Measurements from ENCODE around the gene SCAMP2.
"Not testable (repeated sequence)": the region's sequence is repeated elsewhere in the genome, so short reads cannot be mapped to it uniquely, and the experiment has no call there.

DNA sequence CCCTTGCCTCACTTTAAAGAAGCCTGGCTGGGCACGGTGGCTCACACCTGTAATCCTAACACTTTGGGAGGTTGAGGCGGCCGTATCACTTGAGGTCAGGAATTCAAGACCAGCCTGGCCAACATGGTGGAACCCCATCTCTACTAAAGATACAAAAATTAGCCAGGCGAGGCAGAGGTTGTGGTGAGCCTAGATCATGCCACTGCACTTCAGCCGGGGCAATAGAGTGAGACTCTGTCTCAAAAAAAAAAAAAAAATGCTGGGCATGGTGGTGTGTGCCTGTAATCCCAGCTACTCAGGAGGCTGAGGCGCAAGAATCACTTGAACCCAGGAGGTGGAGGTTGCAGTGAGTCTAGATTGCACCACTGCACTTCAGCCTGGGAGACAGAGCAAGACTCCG, 21.2 kb upstream of the SCAMP2 start:
- TF ChIP-seq, protein P1, sequence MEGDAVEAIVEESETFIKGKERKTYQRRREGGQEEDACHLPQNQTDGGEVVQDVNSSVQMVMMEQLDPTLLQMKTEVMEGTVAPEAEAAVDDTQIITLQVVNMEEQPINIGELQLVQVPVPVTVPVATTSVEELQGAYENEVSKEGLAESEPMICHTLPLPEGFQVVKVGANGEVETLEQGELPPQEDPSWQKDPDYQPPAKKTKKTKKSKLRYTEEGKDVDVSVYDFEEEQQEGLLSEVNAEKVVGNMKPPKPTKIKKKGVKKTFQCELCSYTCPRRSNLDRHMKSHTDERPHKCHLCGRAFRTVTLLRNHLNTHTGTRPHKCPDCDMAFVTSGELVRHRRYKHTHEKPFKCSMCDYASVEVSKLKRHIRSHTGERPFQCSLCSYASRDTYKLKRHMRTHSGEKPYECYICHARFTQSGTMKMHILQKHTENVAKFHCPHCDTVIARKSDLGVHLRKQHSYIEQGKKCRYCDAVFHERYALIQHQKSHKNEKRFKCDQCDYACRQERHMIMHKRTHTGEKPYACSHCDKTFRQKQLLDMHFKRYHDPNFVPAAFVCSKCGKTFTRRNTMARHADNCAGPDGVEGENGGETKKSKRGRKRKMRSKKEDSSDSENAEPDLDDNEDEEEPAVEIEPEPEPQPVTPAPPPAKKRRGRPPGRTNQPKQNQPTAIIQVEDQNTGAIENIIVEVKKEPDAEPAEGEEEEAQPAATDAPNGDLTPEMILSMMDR (IDR thresholded peaks at IDR 0.05; ENCODE audit: low read depth, low read length): not testable (repeated sequence)
- not testable (repeated sequence) for TF ChIP-seq POLR2A (IDR thresholded peaks at IDR 0.05; ENCODE audit: extremely low read depth, insufficient read length); MYC (IDR thresholded peaks at IDR 0.05; ENCODE audit: low read depth, low read length)
- TF ChIP-seq, protein P2, sequence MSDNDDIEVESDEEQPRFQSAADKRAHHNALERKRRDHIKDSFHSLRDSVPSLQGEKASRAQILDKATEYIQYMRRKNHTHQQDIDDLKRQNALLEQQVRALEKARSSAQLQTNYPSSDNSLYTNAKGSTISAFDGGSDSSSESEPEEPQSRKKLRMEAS (IDR thresholded peaks at IDR 0.05; ENCODE audit: low read depth, low read length): not testable (repeated sequence)
